Natural killer cell treated with Interleukin-12 subunit alpha and Interleukin-12 subunit beta and Interleukin-15 and Interleukin-18, amount 100 ng/mL, for 72 hours (primary cell): ENCODE measurements around the gene GPR4. TPM values are rescaled to one million over a fixed set of nuclear protein-coding genes. Genes with fewer than 3 reads are reported as not detected.
A peak's percentile ranks its signal among the peaks of the same experiment; 100 is the strongest.

ENCODE experiments used
- ATAC-seq, 2 donors: fragments of 150-1000 bp; cut with Tn5 transposase in 1 of 2; sonication (Bioruptor Pico), chemical (Tn5 transposase) in 1 of 2; 2 replicates each; pipeline ENCODE4 v1.10.0; 2021
- DNase-seq: peaks from one replicate; pipeline ENCODE4 v3.0.0; 2022; ENCODE audit warnings: low spot score
- H3K27ac Mint-ChIP-seq, 2 donors: 1 replicate in 1 of 2; 2 replicates in 1 of 2; pipeline ENCODE4 v1.8.0; 2022; ENCODE audit warnings: mixed read lengths in 2 of 2, mild to moderate bottlenecking in 1 of 2, moderate library complexity in 1 of 2
- H3K27me3 Mint-ChIP-seq, 2 donors: 1 replicate in 1 of 2; 2 replicates in 1 of 2; pipeline ENCODE4 v1.8.0; 2022; ENCODE audit warnings: mixed read lengths in 2 of 2
- H3K36me3 Mint-ChIP-seq: one replicate; pipeline ENCODE4 v1.8.0; 2022; ENCODE audit warnings: mixed read lengths
- H3K4me1 Mint-ChIP-seq, 2 donors: 1 replicate in 1 of 2; 2 replicates in 1 of 2; pipeline ENCODE4 v1.8.0; 2022; ENCODE audit warnings: low read depth in 2 of 2, mixed read lengths in 2 of 2, mild to moderate bottlenecking in 1 of 2
- H3K4me3 Mint-ChIP-seq: one replicate; pipeline ENCODE4 v1.8.0; 2022; ENCODE audit warnings: mixed read lengths
- H3K9me3 Mint-ChIP-seq: 2 replicates; pipeline ENCODE4 v1.8.0; 2022; ENCODE audit warnings: mixed read lengths
- total RNA-seq, 2 donors: library from RNA; stranded (reverse); gene quantifications; one replicate each; pipeline ENCODE4 v1.2.3, GENCODE V29; 2022

GPR4 gene
- total RNA-seq, 2 donors from 2014 or later, result 0.24 TPM; not detected in 1

DNA sequence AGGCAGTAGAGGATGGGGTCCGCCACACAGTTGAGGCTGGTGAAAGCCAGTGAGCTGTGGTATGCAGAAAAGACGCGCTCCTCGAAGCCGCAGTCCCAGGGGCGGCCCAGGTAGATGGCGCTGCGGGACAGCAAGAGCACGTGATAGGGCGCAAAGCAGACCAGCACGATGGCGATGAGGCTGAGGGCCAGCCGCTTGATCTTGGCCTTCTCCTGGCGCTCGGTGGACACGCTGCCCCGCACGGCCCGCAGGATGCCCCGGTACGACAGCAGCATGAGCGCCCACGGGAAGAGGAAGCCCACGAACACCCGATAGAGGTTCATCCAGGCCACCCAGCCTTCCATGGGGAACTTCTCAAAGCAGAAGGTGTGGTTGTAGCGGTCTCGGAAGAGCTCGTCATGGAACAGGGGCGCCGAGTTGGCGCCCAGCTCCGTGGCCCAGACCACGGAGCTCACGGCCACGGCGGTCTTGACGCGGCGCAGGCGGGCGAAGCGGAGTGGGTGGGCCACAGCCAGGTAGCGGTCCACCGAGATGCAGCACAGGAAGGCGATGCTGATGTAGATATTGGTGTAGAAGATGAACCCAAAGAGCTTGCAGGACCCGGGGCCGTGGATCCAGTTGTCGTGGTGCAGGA is 10.9 kb downstream of the GPR4 start:
- DNase-seq (peak; percentile 71), ATAC-seq (peak; percentile 65 to 79)
- peak overlapping the region in 1 of 2 donors; percentile 57 for H3K27ac Mint-ChIP-seq
- H3K9me3 Mint-ChIP-seq, result no peaks in the 10 kb centered on the region
- peaks cover 14 to 16% of the 10 kb centered on the region in 2 donors for H3K4me1 Mint-ChIP-seq
- H3K36me3 Mint-ChIP-seq, result no peaks in the 10 kb centered on the region
- peaks cover 32 to 41% of the 10 kb centered on the region in 2 donors for H3K27me3 Mint-ChIP-seq
- peak overlapping the region; percentile 6 for H3K4me3 Mint-ChIP-seq

DNA sequence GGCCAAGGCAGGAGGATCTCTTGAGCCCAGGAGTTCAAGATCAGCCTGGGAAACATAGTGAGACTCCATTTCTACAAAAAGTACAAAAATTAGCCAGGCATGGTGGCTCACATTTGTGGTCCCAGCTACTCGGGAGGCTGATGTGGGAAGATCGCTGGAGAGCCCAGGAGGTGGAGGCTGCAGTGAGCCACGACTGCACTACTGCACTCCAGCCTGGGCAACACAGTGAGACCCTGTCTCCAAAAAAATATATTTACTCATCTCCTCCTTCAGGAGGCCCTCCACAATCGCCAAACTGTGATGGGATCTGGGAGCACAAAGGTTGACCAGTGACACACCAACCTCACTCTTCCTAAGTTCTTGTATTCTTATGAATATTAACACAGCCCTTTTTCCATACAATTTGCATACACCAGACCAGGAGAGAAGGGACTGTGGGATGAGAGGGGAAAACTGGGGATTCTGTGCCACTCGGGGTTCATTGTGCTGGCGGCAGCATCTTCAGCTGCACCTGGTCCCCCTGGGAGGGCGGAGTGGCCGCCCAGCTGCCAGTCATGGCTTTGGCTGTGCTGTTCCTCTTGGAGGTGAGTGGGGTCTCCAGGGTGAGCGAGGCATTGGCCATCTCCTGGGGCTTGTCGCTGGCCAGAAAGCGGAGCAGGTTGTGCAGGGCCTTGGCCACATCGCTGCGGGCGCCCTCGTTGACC is 11.6 kb downstream of the GPR4 start:
- no peak for DNase-seq
- Mint-ChIP-seq H3K9me3 (no peaks in the 10 kb centered on the region), H3K27me3 (peaks cover 31 to 37% of the 10 kb centered on the region in 2 donors), H3K27ac (no peak overlapping the region), H3K36me3 (no peaks in the 10 kb centered on the region), H3K4me3 (no peak overlapping the region), H3K4me1 (peaks cover 15 to 18% of the 10 kb centered on the region in 2 donors)
- ATAC-seq, result peak in 1 of 2 donors; percentile 13

DNA sequence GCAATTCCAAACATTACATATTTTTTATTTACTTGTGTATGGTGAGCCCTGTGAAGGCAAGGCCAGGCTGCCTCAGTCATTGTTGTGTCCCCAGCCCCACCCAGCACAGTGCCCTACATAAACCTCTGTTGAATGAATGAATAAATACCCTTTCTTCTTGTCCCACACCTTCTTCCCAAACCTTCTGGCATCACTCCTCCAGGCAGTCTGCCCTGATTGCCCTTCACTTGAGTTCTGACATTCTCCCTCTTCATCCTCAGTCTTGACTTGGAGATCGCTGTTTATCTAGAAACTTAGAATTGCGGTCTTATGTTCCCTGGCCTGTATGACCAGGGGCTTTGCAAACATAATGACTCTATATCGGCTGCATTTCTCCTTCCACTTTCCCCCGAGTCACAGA is 12.2 kb downstream of the GPR4 start:
- Mint-ChIP-seq H3K4me1 (peaks cover 21 to 25% of the 10 kb centered on the region in 2 donors), H3K36me3 (no peaks in the 10 kb centered on the region), H3K27ac (no peak overlapping the region), H3K4me3 (no peak overlapping the region), H3K9me3 (no peaks in the 10 kb centered on the region), H3K27me3 (peaks cover 31 to 34% of the 10 kb centered on the region in 2 donors)
- DNase-seq, result no peak
- ATAC-seq, result no peak

DNA sequence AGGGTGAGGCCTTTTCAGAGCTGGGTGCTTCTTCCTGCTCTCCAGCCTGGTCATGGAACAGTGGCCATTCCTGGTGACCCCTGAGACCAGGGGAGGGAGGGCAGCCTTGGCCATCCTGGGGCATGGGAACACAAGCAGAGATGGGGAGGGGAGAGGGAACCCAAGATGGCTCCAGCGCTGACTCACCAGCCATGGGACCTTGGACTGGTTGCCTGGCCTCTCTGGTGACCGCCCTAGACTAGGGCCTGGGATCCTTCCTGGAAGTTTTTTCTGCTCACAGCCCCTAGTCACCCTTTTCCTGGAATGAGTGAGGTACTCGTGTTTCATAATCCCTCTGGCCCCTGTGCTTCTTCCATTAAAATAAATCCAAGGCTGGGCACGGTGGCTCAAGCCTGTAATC is 14.1 kb downstream of the GPR4 start:
- no peak for ATAC-seq
- Mint-ChIP-seq H3K4me3 (no peak overlapping the region), H3K27ac (no peak overlapping the region), H3K27me3 (peaks cover 31 to 32% of the 10 kb centered on the region in 2 donors), H3K4me1 (peaks cover 28 to 31% of the 10 kb centered on the region in 2 donors), H3K36me3 (no peaks in the 10 kb centered on the region), H3K9me3 (no peaks in the 10 kb centered on the region)
- no peak for DNase-seq

DNA sequence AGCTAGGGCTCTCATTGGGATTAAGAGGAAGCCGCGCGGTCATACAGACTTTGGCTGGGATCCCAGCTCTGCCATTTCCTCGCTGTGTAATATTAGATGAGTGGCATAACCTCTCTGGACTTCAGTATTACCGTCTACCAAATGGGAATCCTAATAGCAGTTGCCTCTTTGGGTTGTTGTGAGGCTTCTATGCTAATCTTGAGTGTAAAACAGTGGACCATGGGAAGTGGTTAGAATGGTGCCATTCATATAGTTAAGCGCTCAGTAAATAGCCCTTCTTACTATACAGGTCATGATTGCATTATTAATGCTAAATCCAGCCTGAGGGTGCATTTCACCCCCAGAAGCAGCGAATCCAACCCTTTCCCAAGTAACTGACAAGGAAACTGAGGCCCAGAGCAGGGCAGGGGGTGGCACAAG is 16.8 kb downstream of the GPR4 start:
- Mint-ChIP-seq H3K4me1 (peaks cover 20 to 21% of the 10 kb centered on the region in 2 donors), H3K9me3 (no peaks in the 10 kb centered on the region), H3K4me3 (peak overlapping the region; percentile 98), H3K36me3 (no peaks in the 10 kb centered on the region), H3K27me3 (peaks cover 12 to 14% of the 10 kb centered on the region in 2 donors), H3K27ac (peak overlapping the region; percentile 89 to 96)
- no peak for DNase-seq
- no peak for ATAC-seq

DNA sequence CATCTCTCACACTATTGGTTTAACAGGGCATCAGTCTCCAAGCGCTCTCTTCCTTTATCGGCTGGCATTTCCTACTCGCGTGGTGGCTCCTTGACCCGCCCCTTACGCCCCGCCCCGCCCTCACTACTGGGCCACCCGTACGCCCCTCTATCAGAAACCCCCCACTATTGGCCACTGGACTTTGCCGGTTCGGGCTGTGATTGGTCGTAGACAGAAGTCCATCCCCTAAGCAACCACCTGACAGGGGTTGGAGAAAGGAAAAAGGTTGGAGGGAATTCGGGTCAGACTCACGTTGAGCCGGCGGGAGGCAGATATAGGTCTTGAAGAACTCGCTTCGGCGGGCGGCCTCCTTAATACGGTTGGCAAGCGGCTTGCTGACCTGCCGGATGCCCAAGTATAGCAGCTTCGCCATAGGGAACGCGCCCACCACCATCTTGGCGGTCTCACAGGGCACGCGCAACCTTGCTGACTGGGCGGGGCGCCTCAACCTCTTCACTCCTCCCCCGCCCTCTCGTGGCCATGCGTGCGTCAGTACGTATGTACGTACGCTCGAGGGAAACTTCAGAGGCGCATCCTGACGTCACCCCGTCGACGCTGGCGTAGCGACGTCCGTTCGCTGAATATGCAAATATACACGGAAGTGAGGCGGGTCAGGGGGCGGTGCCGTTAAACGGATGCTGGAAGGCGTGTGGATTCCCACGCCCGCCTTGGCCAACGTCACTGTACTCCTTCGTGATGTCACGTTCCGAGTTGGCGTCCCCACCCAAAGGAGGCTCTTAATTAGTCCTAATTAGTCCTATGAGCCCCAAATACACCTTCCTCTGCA is 17.5 kb downstream of the GPR4 start, which contains the start of gene OPA3:
OPA3 (minus strand) TSS at position 471 of the 826 bp plus-strand sequence; CDS start at position 433, 38 bp downstream.
- Mint-ChIP-seq H3K4me1 (peaks cover 20 to 21% of the 10 kb centered on the region in 2 donors), H3K27ac (peak within 1 kb of the TSS; percentile 89 to 96), H3K36me3 (no peaks in the 10 kb centered on the region), H3K4me3 (peak within 1 kb of the TSS; percentile 98), H3K27me3 (peaks cover 6 to 8% of the 10 kb centered on the region in 2 donors), H3K9me3 (no peaks in the 10 kb centered on the region)
- DNase-seq (peak; percentile 99), ATAC-seq (peak; percentile 94 to 96)

DNA sequence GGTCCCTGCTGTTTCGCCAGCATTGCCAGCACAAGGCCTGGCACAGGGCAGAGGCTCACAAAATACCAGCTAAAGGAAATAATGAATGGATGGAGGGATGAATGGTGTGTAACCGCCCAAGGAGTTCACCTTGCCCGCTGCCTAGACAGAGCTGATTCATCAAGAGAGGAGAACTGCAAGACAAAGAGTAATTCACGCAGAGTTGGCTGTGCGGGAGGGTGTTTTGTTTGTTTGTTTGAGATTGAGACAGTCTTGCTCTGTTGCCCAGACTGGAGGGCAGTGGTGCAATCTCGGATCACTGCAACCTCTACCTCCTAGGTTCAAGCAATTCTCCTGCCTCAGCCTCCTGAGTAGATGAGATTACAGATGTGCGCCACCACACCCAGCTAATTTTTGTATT is 20.4 kb downstream of the GPR4 start:
- no peaks in the 10 kb centered on the region for H3K36me3 Mint-ChIP-seq
- DNase-seq (no peak), ATAC-seq (no peak)
- no peaks in the 10 kb centered on the region for H3K9me3 Mint-ChIP-seq
- H3K27ac Mint-ChIP-seq, result peak overlapping the region in 1 of 2 donors; percentile 26
- no peaks in the 10 kb centered on the region for H3K27me3 Mint-ChIP-seq
- no peak overlapping the region for H3K4me3 Mint-ChIP-seq
- H3K4me1 Mint-ChIP-seq, result peaks cover 35 to 42% of the 10 kb centered on the region in 2 donors

DNA sequence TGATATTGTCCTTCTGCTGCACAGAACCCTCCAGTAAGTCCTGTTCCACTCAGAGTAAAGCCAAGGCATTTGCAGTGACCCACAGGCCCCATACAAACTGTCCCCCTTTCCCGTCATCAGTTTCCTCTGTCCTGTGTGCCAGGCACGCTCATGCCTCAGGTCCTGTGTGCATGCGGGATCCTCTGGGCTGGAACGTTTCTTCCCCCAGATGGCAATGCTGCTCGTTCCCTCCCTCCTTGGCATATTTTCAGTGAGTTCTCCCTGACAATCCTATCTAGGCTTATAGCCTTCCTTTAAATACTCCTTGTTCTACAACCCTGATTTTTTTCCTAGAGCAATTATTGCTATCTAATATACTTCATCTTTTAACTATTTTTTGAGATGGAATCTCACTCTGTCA is 23.2 kb downstream of the GPR4 start:
- H3K36me3 Mint-ChIP-seq, result no peaks in the 10 kb centered on the region
- H3K4me1 Mint-ChIP-seq, result peaks cover 23 to 32% of the 10 kb centered on the region in 2 donors
- no peaks in the 10 kb centered on the region for H3K27me3 Mint-ChIP-seq
- H3K4me3 Mint-ChIP-seq, result peak overlapping the region; percentile 7
- ATAC-seq, result no peak
- no peak for DNase-seq
- H3K9me3 Mint-ChIP-seq, result no peaks in the 10 kb centered on the region
- H3K27ac Mint-ChIP-seq, result no peak overlapping the region

DNA sequence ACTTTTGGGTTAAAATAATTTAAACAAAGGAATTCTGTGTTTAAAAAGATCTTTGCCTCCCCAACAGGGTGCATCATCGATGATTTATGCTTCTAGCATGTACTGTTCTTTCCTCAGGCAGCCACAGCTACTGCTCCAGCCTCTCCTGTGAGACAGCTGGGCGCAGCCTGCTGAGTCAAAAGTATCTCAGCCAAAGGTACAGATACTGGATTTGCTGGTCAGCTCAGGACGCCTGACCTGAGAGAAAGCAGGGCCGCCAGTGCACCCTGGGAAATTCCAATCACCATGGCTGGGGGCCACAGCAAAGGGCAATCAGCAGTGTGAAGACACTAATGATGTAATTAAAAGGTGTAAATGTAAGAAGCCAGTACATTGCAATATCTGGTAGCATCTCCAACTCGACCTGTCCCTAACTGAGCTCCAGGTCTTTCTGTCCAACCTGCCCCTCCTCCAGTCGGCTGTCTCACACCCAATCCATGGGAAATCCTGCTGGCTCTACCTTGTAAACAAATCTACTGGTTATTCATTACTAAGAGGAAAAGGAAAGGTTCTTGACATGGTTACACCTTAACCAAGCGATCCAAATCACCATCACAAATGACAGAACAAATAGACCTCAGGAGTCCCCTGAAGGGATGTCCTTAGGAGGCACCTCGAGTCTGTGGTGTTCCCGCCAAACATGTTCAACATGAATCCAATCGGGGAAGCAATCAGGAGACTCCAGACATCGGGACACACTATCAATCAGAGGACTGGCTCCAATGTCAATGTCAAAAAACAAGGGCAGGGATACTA is 24.7 kb downstream of the GPR4 start:
- H3K36me3 Mint-ChIP-seq, result no peaks in the 10 kb centered on the region
- DNase-seq, result no peak
- no peaks in the 10 kb centered on the region for H3K27me3 Mint-ChIP-seq
- H3K27ac Mint-ChIP-seq, result peak overlapping the region in 1 of 2 donors; percentile 38
- no peak overlapping the region for H3K4me3 Mint-ChIP-seq
- peaks cover 23 to 25% of the 10 kb centered on the region in 2 donors for H3K4me1 Mint-ChIP-seq
- no peaks in the 10 kb centered on the region for H3K9me3 Mint-ChIP-seq
- peak in 1 of 2 donors; percentile 27 for ATAC-seq

DNA sequence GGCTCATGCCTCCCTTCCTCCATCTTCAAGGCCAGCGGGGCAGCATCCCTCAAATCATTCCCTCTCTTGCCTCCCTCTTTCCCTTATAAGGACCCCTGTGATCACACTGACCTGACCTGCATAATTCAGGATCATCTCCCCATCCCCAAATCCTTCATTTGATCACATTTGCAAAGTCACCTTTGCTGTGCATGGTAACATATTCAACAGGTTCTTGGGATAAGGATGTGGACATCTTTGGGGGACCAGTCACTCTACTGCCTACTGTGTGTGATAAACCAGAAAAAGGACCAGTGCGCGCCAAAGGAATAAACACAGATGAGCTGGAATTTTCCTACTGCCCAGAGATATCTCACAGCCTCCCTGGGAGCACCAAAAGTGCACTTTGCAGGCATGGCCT is 25.3 kb downstream of the GPR4 start:
- ATAC-seq (no peak), DNase-seq (no peak)
- H3K4me3 Mint-ChIP-seq, result no peak overlapping the region
- no peaks in the 10 kb centered on the region for H3K36me3 Mint-ChIP-seq
- H3K27ac Mint-ChIP-seq, result peak overlapping the region in 1 of 2 donors; percentile 38
- no peaks in the 10 kb centered on the region for H3K9me3 Mint-ChIP-seq
- peaks cover 22 to 24% of the 10 kb centered on the region in 2 donors for H3K4me1 Mint-ChIP-seq
- H3K27me3 Mint-ChIP-seq, result no peaks in the 10 kb centered on the region

DNA sequence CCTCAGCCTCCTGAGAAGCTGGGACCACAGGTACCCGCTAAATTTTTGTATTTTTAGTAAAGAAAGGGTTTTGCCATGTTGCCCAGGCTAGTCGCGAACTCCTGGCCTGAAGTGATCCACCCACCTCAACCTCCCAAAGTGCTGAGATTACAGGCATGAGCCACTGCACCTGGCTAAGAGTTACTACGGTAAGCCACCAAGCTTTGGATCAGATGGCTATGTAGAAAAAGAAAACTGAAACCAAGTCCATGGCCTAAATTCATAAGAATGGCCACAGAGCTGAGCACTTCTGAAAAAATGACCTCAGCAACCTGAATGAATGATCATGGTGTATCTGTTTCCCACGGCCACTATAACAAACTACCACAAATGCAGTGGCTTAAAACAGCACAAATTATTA is 26.8 kb downstream of the GPR4 start:
- no peak for ATAC-seq

DNA sequence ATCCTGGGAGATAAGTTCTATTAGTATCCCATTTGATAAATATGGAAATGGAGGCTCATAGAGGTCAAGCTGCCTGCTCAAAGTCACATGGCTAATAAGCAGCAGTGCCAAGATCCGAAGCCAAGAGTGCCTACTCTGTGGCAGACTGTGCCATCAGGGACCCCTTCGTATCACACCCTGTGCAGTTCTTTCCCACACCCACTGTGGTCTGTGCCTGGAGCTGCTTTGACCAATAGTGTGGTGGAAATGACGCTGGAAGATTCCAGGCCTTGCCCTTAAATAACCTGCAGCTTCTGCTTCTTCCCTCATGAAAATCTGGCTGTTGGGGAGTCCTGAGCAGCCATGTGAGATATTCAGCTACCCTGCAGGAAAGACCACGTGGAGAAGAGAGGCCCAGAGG is 27.5 kb downstream of the GPR4 start:
- no peak for DNase-seq
- Mint-ChIP-seq H3K4me3 (no peak overlapping the region), H3K27me3 (no peaks in the 10 kb centered on the region), H3K27ac (no peak overlapping the region), H3K4me1 (peaks cover 24 to 27% of the 10 kb centered on the region in 2 donors), H3K9me3 (no peaks in the 10 kb centered on the region), H3K36me3 (no peaks in the 10 kb centered on the region)
- ATAC-seq, result no peak

More for the DNA sequence above, 26.8 kb downstream of the GPR4 start:
- H3K27me3 Mint-ChIP-seq, result no peaks in the 10 kb centered on the region
- no peak for DNase-seq
- peaks cover 18 to 24% of the 10 kb centered on the region in 2 donors for H3K4me1 Mint-ChIP-seq
- H3K36me3 Mint-ChIP-seq, result no peaks in the 10 kb centered on the region
- no peaks in the 10 kb centered on the region for H3K9me3 Mint-ChIP-seq
- H3K4me3 Mint-ChIP-seq, result no peak overlapping the region
- no peak overlapping the region for H3K27ac Mint-ChIP-seq
